OCI-LY3 (cell line): ENCODE data around the gene UBE2J1.
A peak's percentile ranks its signal among the peaks of the same experiment; 100 is the strongest.

Experiments
- H2AFZ ChIP-seq: fragments of 200-600, 300-600 bp; shearing (Covaris generic); 2 replicates; pipeline ENCODE4 v1.6.0; 2014; ENCODE audit warnings: antibody characterized with exemption, low read depth, low read length
- H3K27ac ChIP-seq: fragments of 200-600, 300-600 bp; sonication (generic); 2 replicates; pipeline ENCODE4 v1.5.1; 2014; ENCODE audit warnings: mild to moderate bottlenecking, low read length, moderate library complexity, mixed read lengths
- H3K27me3 ChIP-seq: fragments of 200-600, 300-600 bp; sonication (generic); 2 replicates; pipeline ENCODE4 v1.6.1; 2014; ENCODE audit warnings: low read depth, low read length, mixed read lengths
- H3K36me3 ChIP-seq: fragments of 200-600, 300-600 bp; sonication (generic); replicated peaks from 2 replicates; pipeline ENCODE3; 2014; ENCODE audit warnings: low read depth, low read length, mixed read lengths
- H3K4me1 ChIP-seq: fragments of 300-600, 200-600 bp; sonication (generic); 2 replicates; pipeline ENCODE4 v1.6.1; 2014; ENCODE audit warnings: low read length, mixed read lengths
- H3K4me2 ChIP-seq: fragments of 200-600, 300-600 bp; sonication (generic); 2 replicates; pipeline ENCODE4 v1.6.1; 2014; ENCODE audit warnings: low read length, mixed read lengths
- H3K4me3 ChIP-seq: fragments of 300-600, 200-600 bp; sonication (generic); 2 replicates; pipeline ENCODE4 v1.5.1; 2014; ENCODE audit warnings: antibody characterized with exemption, mild to moderate bottlenecking, low read length, moderate library complexity
- H3K79me2 ChIP-seq: fragments of 300-600, 200-600 bp; shearing (Covaris generic); 2 replicates; pipeline ENCODE4 v1.6.1; 2014; ENCODE audit warnings: mild to moderate bottlenecking, low read length, mixed read lengths
- H3K9ac ChIP-seq: fragments of 300-600, 200-600 bp; shearing (Covaris generic); 2 replicates; pipeline ENCODE4 v1.6.0; 2014; ENCODE audit warnings: mild to moderate bottlenecking, low read length, moderate library complexity
- H3K9me3 ChIP-seq: fragments of 200-600, 300-600 bp; shearing (Covaris generic); 2 replicates; pipeline ENCODE4 v1.6.1; 2014; ENCODE audit warnings: low read length, mixed read lengths; ENCODE audit not compliant: insufficient read depth
- H4K20me1 ChIP-seq: fragments of 200-600, 300-600 bp; sonication (generic); 2 replicates; pipeline ENCODE4 v1.6.1; 2016; ENCODE audit warnings: low read length, mixed read lengths; ENCODE audit not compliant: insufficient read depth
- CTCF ChIP-seq: fragments of 200-600, 300-600 bp; sonication (generic); IDR thresholded peaks from 2 replicates; pipeline ENCODE4 v1.5.1; 2014; ENCODE audit warnings: antibody characterized with exemption, low read length, low read depth
- EZH2phosphoT487 ChIP-seq: fragments of 200-600 bp; shearing (Covaris generic); IDR thresholded peaks from 2 replicates; pipeline ENCODE4 v1.6.1; 2018; ENCODE audit warnings: antibody characterized with exemption, mixed run types, low read depth

The UBE2J1 gene

GRCh38 chr6:89371849-89372505 is 19.5 kb upstream of the UBE2J1 start:
- H3K4me2 ChIP-seq = peak overlapping the region; percentile 78
- peak overlapping the region; percentile 28; the same call in 1 of the 2 replicates for H3K9ac ChIP-seq
- H3K27me3 ChIP-seq = no peaks in the 10 kb centered on the region
- no peaks in the 10 kb centered on the region for H3K9me3 ChIP-seq
- peak; percentile 90 for TF ChIP-seq CTCF
- no peak for TF ChIP-seq EZH2phosphoT487
- H3K4me3 ChIP-seq = peak overlapping the region; percentile 46
- no peaks in the 10 kb centered on the region for H4K20me1 ChIP-seq
- H3K36me3 ChIP-seq = no peaks in the 10 kb centered on the region
- no peak overlapping the region for H3K27ac ChIP-seq
- H3K79me2 ChIP-seq = no peaks in the 10 kb centered on the region
- H3K4me1 ChIP-seq = peaks cover 26% of the 10 kb centered on the region
- H2AFZ ChIP-seq = peak overlapping the region; percentile 71; the same call in 1 of the 2 replicates

- Histone ChIP-seq H3K27me3 (no peaks in the 10 kb centered on the region), H3K9me3 (no peaks in the 10 kb centered on the region), H3K36me3 (no peaks in the 10 kb centered on the region), H3K4me1 (peaks cover 17% of the 10 kb centered on the region), H3K79me2 (no peaks in the 10 kb centered on the region), H3K4me3 (no peak overlapping the region), H4K20me1 (no peaks in the 10 kb centered on the region), H3K9ac (no peak overlapping the region), H2AFZ (no peak overlapping the region), H3K4me2 (no peak overlapping the region), H3K27ac (no peak overlapping the region)
- peak; percentile 32; the same call in 1 of the 2 replicates for TF ChIP-seq CTCF
- TF ChIP-seq EZH2phosphoT487 = no peak
Observed at GRCh38 chr6:89368999-89369398, 16.5 kb upstream of the UBE2J1 start.

GRCh38 chr6:89368107-89368506 is 15.6 kb upstream of the UBE2J1 start:
- no peak overlapping the region for H3K27ac ChIP-seq
- H3K36me3 ChIP-seq = no peaks in the 10 kb centered on the region
- no peaks in the 10 kb centered on the region for H3K79me2 ChIP-seq
- H3K4me1 ChIP-seq = peaks cover 17% of the 10 kb centered on the region
- peak overlapping the region; percentile 55 for H3K4me2 ChIP-seq
- H3K27me3 ChIP-seq = no peaks in the 10 kb centered on the region
- no peak overlapping the region for H3K9ac ChIP-seq
- H3K9me3 ChIP-seq = no peaks in the 10 kb centered on the region
- TF ChIP-seq CTCF (peak; percentile 78), EZH2phosphoT487 (no peak)
- no peak overlapping the region for H2AFZ ChIP-seq
- H3K4me3 ChIP-seq = 0 out of 2 replicates have a peak overlapping the region, but pooled peaks have one; percentile 37
- no peaks in the 10 kb centered on the region for H4K20me1 ChIP-seq

- peaks cover 13% of the 10 kb centered on the region for H3K4me1 ChIP-seq
- no peak overlapping the region for H3K9ac ChIP-seq
- no peaks in the 10 kb centered on the region for H3K9me3 ChIP-seq
- H3K27ac ChIP-seq = no peak overlapping the region
- H3K4me3 ChIP-seq = no peak overlapping the region
- TF ChIP-seq CTCF = no peak
- no peak for TF ChIP-seq EZH2phosphoT487
- H3K27me3 ChIP-seq = no peaks in the 10 kb centered on the region
- no peak overlapping the region for H3K4me2 ChIP-seq
- no peaks in the 10 kb centered on the region for H3K79me2 ChIP-seq
- H4K20me1 ChIP-seq = no peaks in the 10 kb centered on the region
- H3K36me3 ChIP-seq = no peaks in the 10 kb centered on the region
- no peak overlapping the region for H2AFZ ChIP-seq
Observed at GRCh38 chr6:89364586-89364985, 12.1 kb upstream of the UBE2J1 start.
